ENCODE data around the gene BRI3BP.

BRI3BP gene

DNA sequence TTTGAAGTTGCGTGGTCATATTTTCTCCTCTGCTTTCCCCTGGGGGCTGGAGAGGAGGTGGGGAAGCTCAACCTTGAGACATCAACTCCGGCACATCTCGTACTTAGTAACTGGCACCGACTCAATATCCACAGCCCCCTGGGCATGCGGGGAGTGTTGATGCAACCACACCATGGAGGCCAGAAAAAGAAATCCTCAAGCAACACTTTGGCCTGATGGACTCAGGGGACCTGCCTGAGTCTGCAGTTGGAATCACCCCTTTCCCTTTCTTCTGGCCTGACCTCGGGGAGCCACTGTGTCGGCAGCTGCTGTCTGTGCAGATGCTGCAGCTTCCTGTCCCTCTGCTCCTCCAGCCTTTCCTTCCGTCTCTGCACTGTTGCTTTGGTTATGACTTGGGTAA lies 60.4 kb downstream of the BRI3BP start:
- Histone ChIP-seq H4K20me1 (ENCODE audit: insufficient read depth, low read length, poor library complexity, severe bottlenecking) (no peaks in the 10 kb centered on the region), H3K36me3 (ENCODE audit: insufficient read depth, low read length) (no peaks in the 10 kb centered on the region), H3K9me3 (ENCODE audit: insufficient read depth, low read depth, low read length) (no peaks in the 10 kb centered on the region), H3K9me2 (replicated peaks; ENCODE audit: low read depth, low read length) (no peaks in the 10 kb centered on the region), H3K27me3 (ENCODE audit: insufficient read depth, low read length, poor library complexity, severe bottlenecking) (no peaks in the 10 kb centered on the region), H2AFZ (ENCODE audit: low read length) (no peak overlapping the region), H3K79me2 (ENCODE audit: insufficient read depth, low read length) (no peaks in the 10 kb centered on the region), H3K4me3 (ENCODE audit: low read length, poor library complexity, severe bottlenecking) (no peak overlapping the region), H3K9ac (ENCODE audit: low read depth, low read length, poor library complexity, severe bottlenecking) (no peak overlapping the region), H3K4me2 (ENCODE audit: low read depth, low read length, poor library complexity, severe bottlenecking) (no peak overlapping the region), H3F3A (ENCODE audit: low read depth) (no peaks in the 10 kb centered on the region), H3K4me1 (ENCODE audit: insufficient read depth, low read length, poor library complexity, severe bottlenecking) (no peaks in the 10 kb centered on the region)
- TF ChIP-seq, protein P1, sequence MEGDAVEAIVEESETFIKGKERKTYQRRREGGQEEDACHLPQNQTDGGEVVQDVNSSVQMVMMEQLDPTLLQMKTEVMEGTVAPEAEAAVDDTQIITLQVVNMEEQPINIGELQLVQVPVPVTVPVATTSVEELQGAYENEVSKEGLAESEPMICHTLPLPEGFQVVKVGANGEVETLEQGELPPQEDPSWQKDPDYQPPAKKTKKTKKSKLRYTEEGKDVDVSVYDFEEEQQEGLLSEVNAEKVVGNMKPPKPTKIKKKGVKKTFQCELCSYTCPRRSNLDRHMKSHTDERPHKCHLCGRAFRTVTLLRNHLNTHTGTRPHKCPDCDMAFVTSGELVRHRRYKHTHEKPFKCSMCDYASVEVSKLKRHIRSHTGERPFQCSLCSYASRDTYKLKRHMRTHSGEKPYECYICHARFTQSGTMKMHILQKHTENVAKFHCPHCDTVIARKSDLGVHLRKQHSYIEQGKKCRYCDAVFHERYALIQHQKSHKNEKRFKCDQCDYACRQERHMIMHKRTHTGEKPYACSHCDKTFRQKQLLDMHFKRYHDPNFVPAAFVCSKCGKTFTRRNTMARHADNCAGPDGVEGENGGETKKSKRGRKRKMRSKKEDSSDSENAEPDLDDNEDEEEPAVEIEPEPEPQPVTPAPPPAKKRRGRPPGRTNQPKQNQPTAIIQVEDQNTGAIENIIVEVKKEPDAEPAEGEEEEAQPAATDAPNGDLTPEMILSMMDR (conservative IDR thresholded peaks at IDR 0.05; ENCODE audit: low read length), result no peak
- TF ChIP-seq EZH2phosphoT487 (IDR thresholded peaks at IDR 0.05; ENCODE audit: borderline replicate concordance), result no peak

DNA sequence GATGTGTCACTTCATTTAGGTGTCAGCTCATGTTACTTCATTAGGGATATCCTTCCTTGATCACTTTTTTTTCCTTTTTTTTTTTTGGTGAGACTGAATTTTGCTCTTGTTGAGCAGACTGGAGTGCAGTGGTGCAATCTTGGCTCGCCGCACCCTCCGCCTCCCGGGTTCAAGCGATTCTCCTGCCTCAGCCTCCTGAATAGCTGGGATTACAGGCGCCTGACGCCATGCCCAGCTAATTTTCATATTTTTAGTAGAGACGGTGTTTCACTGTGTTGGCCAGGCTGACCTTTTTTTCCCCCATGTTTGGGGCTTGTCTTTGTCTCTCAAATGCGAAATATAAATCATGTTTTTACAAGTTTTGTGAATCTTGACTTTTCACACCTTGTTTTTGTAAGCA lies 62.1 kb downstream of the BRI3BP start:
- H3K36me3 ChIP-seq (ENCODE audit: insufficient read depth, low read length), result no peaks in the 10 kb centered on the region
- H3K4me2 ChIP-seq (ENCODE audit: low read depth, low read length, poor library complexity, severe bottlenecking), result no peak overlapping the region
- H2AFZ ChIP-seq (ENCODE audit: low read length), result no peak overlapping the region
- no peaks in the 10 kb centered on the region for H3F3A ChIP-seq (ENCODE audit: low read depth)
- H3K79me2 ChIP-seq (ENCODE audit: insufficient read depth, low read length), result no peaks in the 10 kb centered on the region
- no peak overlapping the region for H3K9ac ChIP-seq (ENCODE audit: low read depth, low read length, poor library complexity, severe bottlenecking)
- no peaks in the 10 kb centered on the region for H3K27me3 ChIP-seq (ENCODE audit: insufficient read depth, low read length, poor library complexity, severe bottlenecking)
- no peak overlapping the region for H3K4me3 ChIP-seq (ENCODE audit: low read length, poor library complexity, severe bottlenecking)
- TF ChIP-seq, protein P1 (conservative IDR thresholded peaks at IDR 0.05; ENCODE audit: low read length), result no peak
- TF ChIP-seq EZH2phosphoT487 (IDR thresholded peaks at IDR 0.05; ENCODE audit: borderline replicate concordance), result no peak
- no peaks in the 10 kb centered on the region for H3K4me1 ChIP-seq (ENCODE audit: insufficient read depth, low read length, poor library complexity, severe bottlenecking)
- no peaks in the 10 kb centered on the region for H3K9me2 ChIP-seq (replicated peaks; ENCODE audit: low read depth, low read length)
- no peaks in the 10 kb centered on the region for H4K20me1 ChIP-seq (ENCODE audit: insufficient read depth, low read length, poor library complexity, severe bottlenecking)
- no peaks in the 10 kb centered on the region for H3K9me3 ChIP-seq (ENCODE audit: insufficient read depth, low read depth, low read length)

DNA sequence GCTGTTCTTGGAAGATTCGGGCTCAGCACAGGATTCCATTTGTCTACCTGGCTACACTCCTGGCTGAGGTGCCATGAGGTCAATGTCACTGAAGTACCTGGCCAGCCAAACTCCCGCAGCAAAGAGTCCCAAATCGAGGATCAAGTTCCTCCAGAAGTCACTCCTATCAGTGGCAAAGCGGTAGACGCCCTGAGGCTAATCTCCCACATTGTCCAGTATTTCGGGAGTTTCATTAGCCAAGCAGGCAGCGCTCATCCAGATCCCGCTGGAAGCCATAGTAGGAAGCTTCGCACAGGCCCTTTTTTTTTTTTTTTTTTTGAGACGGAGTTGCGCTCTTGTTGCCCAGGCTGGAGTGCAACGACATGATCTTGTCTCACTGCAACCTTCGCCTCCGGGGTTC lies 62.9 kb downstream of the BRI3BP start:
- Histone ChIP-seq H3F3A (ENCODE audit: low read depth) (no peaks in the 10 kb centered on the region), H3K9me3 (ENCODE audit: insufficient read depth, low read depth, low read length) (0 out of 2 replicates have a peak, but pooled peaks cover 4% of the 10 kb centered on the region), H3K9ac (ENCODE audit: low read depth, low read length, poor library complexity, severe bottlenecking) (no peak overlapping the region), H3K27me3 (ENCODE audit: insufficient read depth, low read length, poor library complexity, severe bottlenecking) (no peaks in the 10 kb centered on the region), H3K4me3 (ENCODE audit: low read length, poor library complexity, severe bottlenecking) (no peak overlapping the region), H2AFZ (ENCODE audit: low read length) (no peak overlapping the region), H3K4me2 (ENCODE audit: low read depth, low read length, poor library complexity, severe bottlenecking) (no peak overlapping the region), H3K4me1 (ENCODE audit: insufficient read depth, low read length, poor library complexity, severe bottlenecking) (no peaks in the 10 kb centered on the region), H3K36me3 (ENCODE audit: insufficient read depth, low read length) (no peaks in the 10 kb centered on the region), H4K20me1 (ENCODE audit: insufficient read depth, low read length, poor library complexity, severe bottlenecking) (no peaks in the 10 kb centered on the region), H3K9me2 (replicated peaks; ENCODE audit: low read depth, low read length) (no peaks in the 10 kb centered on the region), H3K79me2 (ENCODE audit: insufficient read depth, low read length) (no peaks in the 10 kb centered on the region)
- no peak for TF ChIP-seq EZH2phosphoT487 (IDR thresholded peaks at IDR 0.05; ENCODE audit: borderline replicate concordance)
- TF ChIP-seq, protein P1 (conservative IDR thresholded peaks at IDR 0.05; ENCODE audit: low read length), result no peak

Measured in Loucy (cell line).